ENCODE results near the gene USP6NL. TPM values are rescaled to one million over a fixed set of nuclear protein-coding genes. Genes with fewer than 3 reads are reported as not detected.
A peak's percentile ranks its signal among the peaks of the same experiment; 100 is the strongest.

The USP6NL gene
- total and polyA plus RNA-seq, 10 of the 15 experiments (the other 5 are each of a cell fraction or from before 2014, with no cell fraction given), result 4.0 to 27.7 (median 18.2) TPM

DNA sequence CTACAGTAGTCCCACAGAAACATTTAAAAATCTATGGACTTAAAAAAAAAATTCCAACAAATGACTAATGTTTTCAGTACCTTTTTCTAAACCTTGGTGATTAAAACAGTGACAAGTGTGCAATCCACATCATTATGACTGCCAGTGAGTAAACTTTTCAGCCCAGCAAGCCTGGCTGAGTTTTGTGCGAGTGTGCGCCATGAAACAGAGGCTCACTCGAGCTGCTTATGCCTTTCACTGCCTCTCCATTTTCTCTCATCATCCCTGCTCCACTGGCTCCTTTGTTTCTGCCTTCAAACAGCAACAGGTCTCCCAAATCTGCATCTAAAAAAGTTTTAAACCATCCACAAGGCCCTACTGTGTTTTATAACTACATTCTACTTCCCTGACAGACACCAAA, 105.8 kb downstream of the USP6NL start (continued):
- TF ChIP-seq LARP7 (IDR thresholded peaks at IDR 0.05) (no peak), ESRRA (IDR thresholded peaks at IDR 0.05; ENCODE audit: low read length) (no peak), BACH1 (IDR thresholded peaks at IDR 0.05; ENCODE audit: borderline replicate concordance) (no peak), JUNB (IDR thresholded peaks at IDR 0.05) (peak; percentile 73), SMC3 (IDR thresholded peaks at IDR 0.05; ENCODE audit: borderline replicate concordance, low read length) (no peak), NFXL1 (IDR thresholded peaks at IDR 0.05; ENCODE audit: borderline replicate concordance) (no peak)
- TF ChIP-seq, protein P1, sequence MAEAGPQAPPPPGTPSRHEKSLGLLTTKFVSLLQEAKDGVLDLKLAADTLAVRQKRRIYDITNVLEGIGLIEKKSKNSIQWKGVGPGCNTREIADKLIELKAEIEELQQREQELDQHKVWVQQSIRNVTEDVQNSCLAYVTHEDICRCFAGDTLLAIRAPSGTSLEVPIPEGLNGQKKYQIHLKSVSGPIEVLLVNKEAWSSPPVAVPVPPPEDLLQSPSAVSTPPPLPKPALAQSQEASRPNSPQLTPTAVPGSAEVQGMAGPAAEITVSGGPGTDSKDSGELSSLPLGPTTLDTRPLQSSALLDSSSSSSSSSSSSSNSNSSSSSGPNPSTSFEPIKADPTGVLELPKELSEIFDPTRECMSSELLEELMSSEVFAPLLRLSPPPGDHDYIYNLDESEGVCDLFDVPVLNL (IDR thresholded peaks at IDR 0.05; ENCODE audit: low read depth, low read length), result no peak

DNA sequence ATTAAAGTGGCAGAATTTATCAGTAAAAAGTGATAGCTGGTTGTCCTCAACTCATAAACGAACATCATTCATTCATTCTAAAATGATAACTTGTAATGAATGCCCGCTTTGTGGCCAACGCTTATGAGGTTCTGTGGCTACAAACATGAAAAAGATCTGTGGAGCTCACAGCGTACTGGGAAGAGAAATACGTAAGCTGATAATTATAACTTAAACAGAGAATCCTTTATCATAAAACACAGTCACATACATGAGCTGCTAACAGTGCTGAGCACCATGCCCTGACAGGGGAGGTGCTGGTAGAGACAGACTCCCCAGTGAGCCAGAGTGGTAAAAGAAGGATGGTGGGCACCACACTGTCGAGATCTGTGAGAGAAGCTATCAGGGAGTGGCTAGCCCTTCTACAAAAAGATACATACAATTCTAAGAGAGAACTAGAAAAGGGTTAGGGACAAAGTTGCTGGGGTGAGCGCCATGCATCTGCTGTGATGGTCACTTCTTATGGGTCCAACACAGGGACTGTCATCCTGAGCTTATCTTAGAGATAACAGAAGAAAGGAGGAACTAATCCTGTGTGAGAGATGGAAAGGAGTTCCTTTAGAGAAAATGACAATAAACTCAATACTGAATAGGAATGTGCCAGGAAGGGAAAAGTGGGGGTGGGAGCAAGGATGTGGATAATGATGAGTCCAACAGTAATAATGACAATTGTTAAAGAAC, 106.7 kb downstream of the USP6NL start:
- Histone ChIP-seq H2AFZ (ENCODE audit: control insufficient read depth, low read depth, low read length) (no peak overlapping the region), H3K9me3 (replicated peaks; ENCODE audit: control insufficient read depth, insufficient read depth, low read length) (no peaks in the 10 kb centered on the region), H3K9ac (ENCODE audit: control insufficient read depth, insufficient read depth, low read length) (no peak overlapping the region), H3K4me2 (ENCODE audit: control insufficient read depth, insufficient read depth) (no peak overlapping the region), H4K20me1 (ENCODE audit: control insufficient read depth, insufficient read depth) (no peaks in the 10 kb centered on the region), H3K36me3 (ENCODE audit: control insufficient read depth in 2 of 2, insufficient read depth in 2 of 2, low read length in 1 of 2) (peaks cover 0 to 7% of the 10 kb centered on the region in 2 experiments; a peak in 3 of 4 replicates), H3K27me3 (replicated peaks in 1 of 2; ENCODE audit: control insufficient read depth in 2 of 2, insufficient read depth in 2 of 2, low read length in 1 of 2) (no peaks in the 10 kb centered on the region), H3K79me2 (ENCODE audit: control insufficient read depth, insufficient read depth, low read length) (no peaks in the 10 kb centered on the region; the same call in none of the 2 replicates), H3K27ac (ENCODE audit: control insufficient read depth, insufficient read depth) (no peak overlapping the region), H3K4me1 (ENCODE audit: control insufficient read depth, insufficient read depth, low read length) (peaks cover 5% of the 10 kb centered on the region; the same call in 1 of the 2 replicates), H3K4me3 (no peak overlapping the region)
- POLR2A ChIA-PET, result interaction anchor here (0.8 to 1.2 kb wide), 2 partner anchors 11 to 182 kb away, joined by 3 to 7 read pairs; no protein-coding TSS in a partner anchor
- BruUV-seq (replicated peaks), result no TSS peak
- WGBS (ENCODE audit: insufficient coverage, insufficient replicate concordance, low lambda C conversion rate, missing lambda C conversion rate), result 92% methylated on average over 7 of the region's 7 CpGs
- CTCF ChIA-PET, result interaction anchor here (0.6 to 2.5 kb wide), 8 partner anchors 9 to 315 kb away, joined by 3 to 12 read pairs (median 4); no protein-coding TSS in a partner anchor
- RAD21 ChIA-PET (ENCODE audit: unreplicated experiment), result interaction anchor here (0.7 to 1.6 kb wide), 3 partner anchors 10 to 253 kb away, joined by 3 to 7 read pairs (median 4); no protein-coding TSS in a partner anchor
- intact Hi-C loops (cut with micrococcal nuclease; ENCODE audit: unreplicated experiment) (no loop called here), in situ Hi-C loops (cut with MboI) (no loop called here)
- DNase-seq (ENCODE audit: low read depth, low spot score) (no peak), ATAC-seq (no peak), FAIRE-seq (no peak)
- TF ChIP-seq ATF2 (IDR thresholded peaks at IDR 0.05; ENCODE audit: low read length) (no peak), ZNF217 (IDR thresholded peaks at IDR 0.05) (no peak), ASH2L (IDR thresholded peaks at IDR 0.05; ENCODE audit: borderline replicate concordance, low read depth) (no peak), NFIC (IDR thresholded peaks at IDR 0.05; ENCODE audit: low read depth, low read length) (no peak), IKZF2 (IDR thresholded peaks at IDR 0.05) (no peak)
- SMC1A ChIA-PET (ENCODE audit: uncharacterized antibody, unreplicated experiment), result interaction anchor here (0.6 to 2.9 kb wide), 7 partner anchors 8 to 270 kb away, joined by 3 to 14 read pairs (median 6); no protein-coding TSS in a partner anchor

Data from GM12878 (cell line).